HEK293 (cell line): Measurements from ENCODE around the gene PLEKHM1.
"Not testable (repeated sequence)": the region's sequence is repeated elsewhere in the genome, so short reads cannot be mapped to it uniquely, and the experiment has no call there.

ENCODE experiments used
- BCL11A ChIP-seq: fragments of 450-650 bp; formaldehyde crosslinking; IDR thresholded peaks from 2 replicates; pipeline ENCODE4 v1.5.1; 2016; ENCODE audit warnings: low read depth, missing biosample characterization, missing genetic modification characterization
- CTCF ChIP-seq: fragments of 450-650 bp; formaldehyde crosslinking; IDR thresholded peaks from 2 replicates; pipeline ENCODE4 v1.5.1; 2016; ENCODE audit warnings: missing biosample characterization, missing genetic modification characterization
- MEIS1 ChIP-seq: sonication (generic); formaldehyde crosslinking; IDR thresholded peaks from 2 replicates; pipeline ENCODE4 v1.8.1; 2022; ENCODE audit warnings: missing genetic modification reagents, mild to moderate bottlenecking, borderline replicate concordance
- SP3 ChIP-seq: fragments of 450-650 bp; formaldehyde crosslinking; IDR thresholded peaks from 2 replicates; pipeline ENCODE4 v1.5.1; 2016; ENCODE audit warnings: missing biosample characterization, missing genetic modification characterization
- ZBTB20 ChIP-seq: fragments of 450-650 bp; formaldehyde crosslinking; IDR thresholded peaks from 2 replicates; pipeline ENCODE4 v1.5.1; 2016; ENCODE audit warnings: missing biosample characterization, missing genetic modification characterization
- ZBTB7A ChIP-seq: fragments of 450-650 bp; formaldehyde crosslinking; IDR thresholded peaks from 2 replicates; pipeline ENCODE4 v1.5.1; 2016; ENCODE audit warnings: low read depth, missing biosample characterization, missing genetic modification characterization
- ZNF239 ChIP-seq: fragments of 450-650 bp; formaldehyde crosslinking; IDR thresholded peaks from 2 replicates; pipeline ENCODE4 v1.5.1; 2016; ENCODE audit warnings: missing biosample characterization, missing genetic modification characterization
- ZNF354C ChIP-seq: fragments of 450-650 bp; formaldehyde crosslinking; IDR thresholded peaks from 2 replicates; pipeline ENCODE4 v1.5.1; 2016; ENCODE audit warnings: missing biosample characterization, missing genetic modification characterization, low read depth, borderline replicate concordance
- ZNF449 ChIP-seq: fragments of 450-650 bp; formaldehyde crosslinking; IDR thresholded peaks from 2 replicates; pipeline ENCODE4 v1.5.1; 2017; ENCODE audit warnings: missing biosample characterization, mild to moderate bottlenecking, missing genetic modification characterization, moderate library complexity
- ZNF473 ChIP-seq: fragments of 450-650 bp; formaldehyde crosslinking; IDR thresholded peaks from 2 replicates; pipeline ENCODE4 v1.5.1; 2017; ENCODE audit warnings: missing biosample characterization, missing genetic modification characterization
- ZNF791 ChIP-seq: fragments of 450-650 bp; formaldehyde crosslinking; IDR thresholded peaks from 2 replicates; pipeline ENCODE4 v1.5.1; 2016; ENCODE audit warnings: missing biosample characterization, missing genetic modification characterization
- TF ChIP-seq, protein P1 (sequence below): fragments of 450-650 bp; formaldehyde crosslinking; IDR thresholded peaks from 2 replicates; pipeline ENCODE4 v1.5.1; 2016; ENCODE audit warnings: missing biosample characterization, missing genetic modification characterization

- TF ChIP-seq CTCF; ZNF239 (tag by site-specific recombination); ZNF354C (tag by site-specific recombination); ZBTB20; ZBTB7A; MEIS1 (CRISPR knock-in tag); ZNF449 (tag by site-specific recombination); BCL11A; SP3; ZNF473 (tag by site-specific recombination); ZNF791: not testable (repeated sequence)
- TF ChIP-seq, protein P1, sequence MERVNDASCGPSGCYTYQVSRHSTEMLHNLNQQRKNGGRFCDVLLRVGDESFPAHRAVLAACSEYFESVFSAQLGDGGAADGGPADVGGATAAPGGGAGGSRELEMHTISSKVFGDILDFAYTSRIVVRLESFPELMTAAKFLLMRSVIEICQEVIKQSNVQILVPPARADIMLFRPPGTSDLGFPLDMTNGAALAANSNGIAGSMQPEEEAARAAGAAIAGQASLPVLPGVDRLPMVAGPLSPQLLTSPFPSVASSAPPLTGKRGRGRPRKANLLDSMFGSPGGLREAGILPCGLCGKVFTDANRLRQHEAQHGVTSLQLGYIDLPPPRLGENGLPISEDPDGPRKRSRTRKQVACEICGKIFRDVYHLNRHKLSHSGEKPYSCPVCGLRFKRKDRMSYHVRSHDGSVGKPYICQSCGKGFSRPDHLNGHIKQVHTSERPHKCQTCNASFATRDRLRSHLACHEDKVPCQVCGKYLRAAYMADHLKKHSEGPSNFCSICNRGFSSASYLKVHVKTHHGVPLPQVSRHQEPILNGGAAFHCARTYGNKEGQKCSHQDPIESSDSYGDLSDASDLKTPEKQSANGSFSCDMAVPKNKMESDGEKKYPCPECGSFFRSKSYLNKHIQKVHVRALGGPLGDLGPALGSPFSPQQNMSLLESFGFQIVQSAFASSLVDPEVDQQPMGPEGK (tag by site-specific recombination): not testable (repeated sequence)
Measured at GRCh38 chr17:45500478-45500877, 10.0 kb upstream of the PLEKHM1 start.
